WTC11 (cell line): ENCODE results near the gene PDZD2.

Experiments
- CREM ChIP-seq: sonication (generic); formaldehyde crosslinking; IDR thresholded peaks from 2 replicates; pipeline ENCODE4 v1.8.1; 2022; ENCODE audit warnings: mild to moderate bottlenecking, missing genetic modification reagents, moderate library complexity
- CTCF ChIP-seq: fragments of 200-600 bp; IDR thresholded peaks from 2 replicates; pipeline ENCODE4 v1.8.0; 2022; ENCODE audit warnings: antibody characterized with exemption
- GRHL2 ChIP-seq: fragments of 250-450 bp; sonication (Bioruptor Pico); IDR thresholded peaks from 2 replicates; pipeline ENCODE4 v1.8.0; 2022; ENCODE audit warnings: mild to moderate bottlenecking, moderate library complexity; ENCODE audit not compliant: insufficient replicate concordance, severe bottlenecking
- GTF2I ChIP-seq: fragments of 250-450 bp; sonication (Bioruptor Pico); conservative IDR thresholded peaks from 2 replicates; pipeline ENCODE4 v1.4.0; 2021; ENCODE audit warnings: mild to moderate bottlenecking
- MAX ChIP-seq: sonication (generic); formaldehyde crosslinking; IDR thresholded peaks from 2 replicates; pipeline ENCODE4 v1.8.0; 2022; ENCODE audit warnings: mild to moderate bottlenecking, missing genetic modification reagents
- NR1H2 ChIP-seq: sonication (generic); formaldehyde crosslinking; IDR thresholded peaks from 2 replicates; pipeline ENCODE4 v1.9.0; 2021; ENCODE audit warnings: mild to moderate bottlenecking, moderate library complexity, missing genetic modification reagents
- TP53 ChIP-seq: sonication (generic); formaldehyde crosslinking; IDR thresholded peaks from 2 replicates; pipeline ENCODE4 v1.8.1; 2023; ENCODE audit warnings: mild to moderate bottlenecking, missing genetic modification reagents

GRCh38 chr5:31711363-31711762 is 72.4 kb downstream of the PDZD2 start:
- TF ChIP-seq CTCF (no peak), GTF2I (CRISPR knock-in tag) (no peak), CREM (CRISPR knock-in tag) (no peak), NR1H2 (CRISPR knock-in tag) (no peak), GRHL2 (CRISPR knock-in tag) (no peak), MAX (CRISPR knock-in tag) (no peak), TP53 (CRISPR knock-in tag) (no peak)
